ENCODE data around the gene ELOB.

ELOB gene

DNA sequence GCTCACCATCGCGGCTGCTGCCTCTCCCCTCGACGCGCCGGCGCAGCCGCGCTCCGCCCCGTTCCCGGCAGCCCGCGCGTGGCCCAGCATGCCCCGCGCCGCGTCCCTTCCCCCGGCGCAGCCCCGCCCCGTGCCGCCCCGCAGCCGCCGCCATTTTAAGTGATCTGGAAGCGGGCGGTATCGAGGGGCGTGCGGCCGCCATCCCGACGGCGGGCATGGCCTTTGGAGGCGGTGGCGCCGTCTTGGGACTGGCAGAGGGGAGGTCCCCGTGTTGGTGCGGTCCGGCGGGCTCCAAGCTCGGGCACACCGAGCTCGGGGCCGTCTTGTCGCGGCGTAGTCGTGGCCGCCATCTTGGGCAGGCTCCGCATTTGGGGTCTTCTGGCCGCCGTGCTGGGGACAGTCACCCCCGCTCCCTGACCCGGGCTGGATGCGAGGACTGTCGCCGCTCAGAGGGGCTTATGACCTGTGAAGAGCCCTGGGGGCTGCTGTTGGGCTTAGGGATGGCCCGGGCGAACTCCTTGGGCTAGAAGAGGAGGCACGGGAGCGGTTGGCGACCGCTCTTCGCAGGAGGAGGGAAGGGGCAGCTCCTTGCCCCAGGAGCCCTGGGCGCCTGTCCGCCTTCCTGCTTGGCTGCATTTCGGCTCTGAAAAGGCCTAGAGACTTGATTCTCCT, at the start of gene ELOB:
TSS of gene ELOB (minus strand) at position 50 of the 672 bp plus-strand sequence. CDS start at position 9, 41 bp downstream.
- DNase-seq (ENCODE audit: low read depth in 2 of 2) = peak; percentile 47 to 59

DNA sequence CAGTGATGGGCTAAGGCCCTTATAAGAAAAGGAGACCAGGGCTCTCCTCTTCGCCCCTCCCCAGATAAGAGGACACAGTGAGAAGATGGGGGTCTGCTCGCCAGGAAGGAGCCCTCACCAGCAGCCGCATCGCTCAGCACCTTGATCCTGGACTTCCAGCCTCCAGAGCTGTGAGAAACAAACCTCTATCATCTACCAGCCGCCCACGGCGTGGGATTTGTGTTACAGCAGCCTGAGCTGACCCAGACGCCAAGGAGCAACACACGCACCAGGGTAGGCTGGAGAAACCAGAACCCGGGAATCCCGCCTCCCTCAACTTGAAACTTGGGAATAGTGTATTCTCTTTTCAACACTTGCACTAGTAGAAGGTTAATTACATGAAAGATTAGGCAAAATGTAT, 48.8 kb upstream of the ELOB start:
- no peak for DNase-seq (ENCODE audit: low read depth in 2 of 2)

DNA sequence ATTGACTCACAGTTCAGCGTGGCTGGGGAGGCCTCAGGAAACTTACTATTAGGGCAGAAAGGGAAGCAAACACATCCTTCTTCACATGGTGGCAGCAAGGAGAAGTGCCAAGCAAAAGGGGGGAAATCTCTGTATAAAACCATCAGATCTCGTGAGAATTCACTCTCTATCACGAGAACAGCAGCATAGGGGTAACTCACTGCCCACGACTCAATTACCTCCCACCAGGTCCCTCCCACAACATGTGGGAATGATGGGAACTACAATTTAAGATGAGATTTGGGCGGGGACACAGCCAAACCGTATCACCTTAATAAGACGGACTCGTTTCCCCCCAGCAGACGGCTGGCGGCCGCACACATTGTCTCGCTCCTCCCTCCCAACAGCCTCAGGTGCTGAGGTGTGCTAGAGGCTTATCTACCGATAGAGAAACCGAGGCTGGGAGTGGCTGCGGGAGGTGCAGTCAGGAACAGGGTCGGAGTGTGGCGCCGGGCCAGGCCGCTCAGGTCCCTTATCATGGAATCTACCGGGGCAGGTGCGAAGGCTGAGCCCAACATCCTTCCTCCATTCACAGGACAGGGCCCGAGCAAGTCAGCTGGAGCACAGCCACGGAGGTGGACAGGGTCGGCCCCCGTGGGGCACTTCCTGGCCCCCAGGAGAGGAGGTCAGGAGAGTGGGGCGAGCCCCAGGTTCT, 48.1 kb upstream of the ELOB start:
- no peak for DNase-seq (ENCODE audit: low read depth in 2 of 2)

DNA sequence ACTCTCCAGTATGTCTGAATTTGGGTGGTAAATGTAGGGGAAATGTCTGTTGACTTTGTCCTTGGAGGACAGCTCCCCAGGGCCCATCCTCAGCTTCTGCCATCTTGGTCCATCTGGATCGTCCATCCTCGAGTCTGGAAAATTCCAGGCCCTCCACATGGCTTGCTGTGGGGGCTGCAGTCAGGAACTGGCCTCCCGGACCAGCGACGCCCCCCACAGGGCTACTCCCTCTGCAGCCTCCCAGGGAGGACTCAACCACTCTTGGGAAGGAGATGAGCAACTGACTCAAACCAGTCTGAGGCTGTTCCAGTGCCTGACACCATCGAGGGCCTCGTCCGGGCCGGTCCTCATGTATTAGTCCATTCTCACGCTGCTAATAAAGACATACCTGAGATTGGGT, 47.5 kb upstream of the ELOB start:
- DNase-seq (ENCODE audit: low read depth in 2 of 2) = no peak

DNA sequence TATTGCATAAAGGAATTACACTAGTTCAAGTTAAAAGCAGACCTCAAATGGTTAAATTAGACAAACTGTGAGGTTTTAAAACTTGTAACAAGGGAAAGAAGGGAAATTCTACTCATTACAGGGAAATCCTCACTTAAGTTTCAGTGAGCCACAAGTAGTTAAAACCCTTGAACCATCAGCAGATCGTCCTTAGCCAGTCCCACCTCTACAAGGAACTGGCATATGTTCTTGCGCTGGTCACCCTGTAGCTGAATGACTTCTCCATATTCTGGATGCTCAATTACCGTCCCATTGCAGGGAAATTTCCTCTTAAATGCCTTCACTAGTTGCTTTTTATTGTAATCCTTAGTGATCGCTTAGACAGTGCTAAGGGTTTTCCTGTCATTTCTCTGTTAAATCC, 45.4 kb upstream of the ELOB start:
- no peak for DNase-seq (ENCODE audit: low read depth in 2 of 2)

DNA sequence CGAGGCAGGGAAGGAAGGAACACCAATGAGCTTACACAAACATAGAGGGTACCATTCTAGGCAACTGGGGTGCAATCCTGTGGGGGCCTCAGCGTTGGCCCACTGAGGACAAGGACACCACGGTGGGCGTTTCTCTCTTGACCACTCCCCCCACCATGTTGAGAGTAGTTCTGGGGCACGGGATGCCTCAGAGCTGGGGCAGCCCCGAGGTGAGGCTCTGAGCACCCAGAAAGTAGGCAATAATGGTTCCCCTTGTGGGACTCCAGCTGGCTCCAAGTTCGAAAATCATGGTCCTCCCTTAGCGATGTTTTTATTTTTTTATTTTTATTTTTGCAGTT, 45.0 kb upstream of the ELOB start:
- DNase-seq (ENCODE audit: low read depth in 2 of 2) = no peak

DNA sequence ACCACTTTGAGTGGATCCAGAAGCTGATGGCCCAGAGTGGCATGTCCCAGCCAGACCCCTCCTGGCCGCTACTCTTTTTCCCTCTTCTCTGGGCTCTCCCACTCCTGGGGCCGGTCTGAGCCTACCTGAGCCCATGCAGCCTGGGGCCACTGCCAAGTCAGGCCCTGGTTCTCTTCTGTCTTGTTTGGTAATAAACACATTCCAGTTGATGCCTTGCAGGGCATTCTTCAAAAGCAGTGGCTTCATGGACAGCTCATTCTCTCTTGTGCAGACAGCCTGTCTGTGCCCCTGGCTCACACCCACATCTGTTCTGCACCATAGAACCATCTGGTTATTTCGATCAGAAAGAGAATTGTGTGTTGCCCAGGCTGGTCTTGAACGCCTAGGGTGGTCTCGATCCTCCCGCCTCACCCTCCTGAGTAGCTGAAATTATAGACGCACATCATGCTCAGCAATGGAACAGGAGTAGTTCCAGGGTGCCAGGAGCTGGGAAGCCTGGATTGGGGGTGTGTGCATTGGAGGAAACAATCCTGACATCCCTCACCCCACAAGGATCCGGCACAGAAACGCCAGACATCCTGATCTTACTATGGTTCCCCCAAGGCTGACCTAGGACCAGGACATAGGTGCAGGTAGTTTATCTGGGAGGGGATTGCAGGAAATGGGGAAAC, 44.5 kb upstream of the ELOB start:
- DNase-seq (ENCODE audit: low read depth in 2 of 2) = no peak

DNA sequence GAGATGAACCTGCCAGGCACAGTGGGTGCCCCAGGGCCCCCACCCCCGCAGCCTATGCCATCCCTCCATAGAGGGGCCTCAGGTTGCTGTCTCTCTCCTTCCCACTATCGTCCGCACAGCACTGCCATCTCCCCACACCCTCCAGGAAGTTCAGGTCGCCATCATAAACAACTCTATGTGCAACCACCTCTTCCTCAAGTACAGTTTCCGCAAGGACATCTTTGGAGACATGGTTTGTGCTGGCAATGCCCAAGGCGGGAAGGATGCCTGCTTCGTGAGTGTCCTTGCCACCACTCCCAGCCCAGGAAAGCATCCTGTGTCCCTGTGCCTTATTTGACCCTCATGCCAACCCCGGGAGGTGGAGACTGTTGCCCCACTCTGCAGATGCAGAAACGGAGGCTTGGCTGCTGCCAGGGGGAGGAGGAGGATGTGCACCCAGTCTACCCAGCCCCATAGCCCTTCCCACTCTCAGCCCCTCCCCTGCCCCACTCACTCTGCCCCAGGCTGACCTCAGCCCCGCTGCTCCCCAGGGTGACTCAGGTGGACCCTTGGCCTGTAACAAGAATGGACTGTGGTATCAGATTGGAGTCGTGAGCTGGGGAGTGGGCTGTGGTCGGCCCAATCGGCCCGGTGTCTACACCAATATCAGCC, 43.9 kb upstream of the ELOB start:
- DNase-seq (ENCODE audit: low read depth in 2 of 2) = no peak

DNA sequence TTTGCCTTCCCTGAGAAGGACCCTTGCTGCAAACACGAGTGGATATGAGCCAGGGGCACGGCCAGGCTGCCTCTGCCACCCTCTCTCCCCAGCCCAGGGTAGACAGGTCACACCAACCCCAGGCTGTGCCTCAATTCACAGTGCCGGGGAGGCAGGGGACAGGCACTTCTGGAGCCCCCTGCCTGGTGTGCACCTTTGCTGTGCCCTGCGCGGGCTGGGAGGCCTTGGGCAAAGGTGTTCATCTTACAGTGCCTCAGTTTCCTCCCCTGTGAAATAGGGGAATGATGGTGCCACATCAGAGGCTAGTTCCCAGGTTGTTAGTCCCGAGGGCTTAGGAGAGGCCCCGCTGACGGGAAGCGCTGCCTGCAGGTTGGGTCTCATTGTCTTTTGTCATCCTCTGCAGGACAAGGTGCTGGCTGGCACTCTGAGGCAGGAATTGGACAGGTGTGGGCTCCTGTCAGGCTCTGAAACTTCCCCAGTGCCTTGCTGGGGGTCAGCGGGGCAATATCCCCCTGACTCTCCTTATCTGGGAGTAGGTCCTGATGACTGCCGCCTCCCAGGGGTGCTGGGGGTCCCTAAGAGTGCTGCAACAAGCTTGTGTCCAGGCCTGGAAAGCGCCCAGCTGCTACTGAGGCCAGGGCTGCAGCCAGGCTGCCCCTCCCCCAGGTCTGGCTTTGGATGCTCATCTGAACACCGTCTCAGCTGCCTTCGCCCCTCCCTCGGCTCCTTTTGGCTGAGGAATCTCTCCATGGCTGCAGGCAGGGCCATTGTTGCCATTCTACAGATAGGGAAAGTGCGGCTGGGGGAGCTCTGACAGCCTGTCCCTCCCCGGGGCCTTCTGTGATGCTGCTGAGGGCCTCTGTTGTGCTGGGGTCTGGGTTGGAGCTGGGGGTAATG, 43.1 kb upstream of the ELOB start:
- DNase-seq (ENCODE audit: low read depth in 2 of 2) = no peak

DNA sequence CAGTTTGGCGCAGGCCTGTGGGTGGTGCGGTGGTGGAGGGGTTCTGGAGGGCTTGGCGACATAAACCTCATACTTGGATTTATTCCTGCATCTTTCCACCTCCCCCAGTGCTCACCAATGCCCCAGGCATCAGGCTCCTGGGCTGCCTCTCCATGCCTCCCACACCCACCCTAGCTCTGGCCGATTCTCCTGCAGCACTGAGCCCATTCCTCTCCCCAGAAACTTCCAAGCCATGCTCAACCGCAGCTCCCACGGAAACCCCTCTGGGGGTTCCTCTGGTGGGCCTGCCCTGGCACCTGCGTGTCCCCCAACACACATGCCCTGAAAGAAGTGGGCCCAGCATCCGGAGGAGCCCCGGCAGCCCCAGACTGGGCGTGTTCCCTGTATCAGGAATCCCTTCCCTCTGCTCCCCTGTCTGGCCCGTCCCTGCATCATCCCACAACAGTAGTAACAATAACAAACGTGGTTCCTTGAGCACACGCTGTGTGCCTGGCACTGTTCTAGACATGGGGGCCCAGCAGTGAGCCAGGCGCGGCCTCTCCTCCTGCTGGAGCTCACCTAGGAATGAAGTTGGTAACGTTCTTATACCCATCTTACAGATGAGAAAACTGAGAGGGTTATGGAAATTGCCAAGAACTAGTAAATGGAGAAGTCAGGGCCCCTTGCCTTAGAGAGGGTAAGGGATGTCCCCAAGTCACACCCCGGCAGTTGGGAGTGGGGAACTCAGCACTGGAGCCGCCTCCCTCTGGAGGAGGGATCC, 42.3 kb upstream of the ELOB start:
- DNase-seq (ENCODE audit: low read depth in 2 of 2) = no peak

DNA sequence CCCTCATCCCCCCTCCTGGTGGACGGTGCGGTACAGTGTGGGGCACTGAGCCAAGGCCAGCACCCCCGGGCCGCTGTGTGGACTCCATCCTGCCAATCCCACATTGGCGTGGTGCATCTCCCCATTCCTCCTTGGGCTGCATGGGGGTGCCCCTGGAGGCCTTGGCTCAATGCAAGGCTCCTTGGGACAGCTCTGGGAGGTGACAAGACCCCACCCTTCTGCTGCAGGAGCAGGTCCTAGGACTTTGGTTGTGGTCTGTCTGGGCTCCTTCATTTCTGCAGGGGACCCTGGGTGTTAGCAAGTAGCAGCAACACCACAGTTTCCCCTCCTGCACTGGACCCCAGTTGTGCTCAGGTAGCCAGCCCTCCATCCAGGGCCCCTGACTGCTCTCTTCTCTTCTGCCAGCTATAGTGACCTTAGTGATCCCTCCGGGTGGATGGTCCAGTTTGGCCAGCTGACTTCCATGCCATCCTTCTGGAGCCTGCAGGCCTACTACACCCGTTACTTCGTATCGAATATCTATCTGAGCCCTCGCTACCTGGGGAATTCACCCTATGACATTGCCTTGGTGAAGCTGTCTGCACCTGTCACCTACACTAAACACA, 41.3 kb upstream of the ELOB start:
- no peak for DNase-seq (ENCODE audit: low read depth in 2 of 2)

DNA sequence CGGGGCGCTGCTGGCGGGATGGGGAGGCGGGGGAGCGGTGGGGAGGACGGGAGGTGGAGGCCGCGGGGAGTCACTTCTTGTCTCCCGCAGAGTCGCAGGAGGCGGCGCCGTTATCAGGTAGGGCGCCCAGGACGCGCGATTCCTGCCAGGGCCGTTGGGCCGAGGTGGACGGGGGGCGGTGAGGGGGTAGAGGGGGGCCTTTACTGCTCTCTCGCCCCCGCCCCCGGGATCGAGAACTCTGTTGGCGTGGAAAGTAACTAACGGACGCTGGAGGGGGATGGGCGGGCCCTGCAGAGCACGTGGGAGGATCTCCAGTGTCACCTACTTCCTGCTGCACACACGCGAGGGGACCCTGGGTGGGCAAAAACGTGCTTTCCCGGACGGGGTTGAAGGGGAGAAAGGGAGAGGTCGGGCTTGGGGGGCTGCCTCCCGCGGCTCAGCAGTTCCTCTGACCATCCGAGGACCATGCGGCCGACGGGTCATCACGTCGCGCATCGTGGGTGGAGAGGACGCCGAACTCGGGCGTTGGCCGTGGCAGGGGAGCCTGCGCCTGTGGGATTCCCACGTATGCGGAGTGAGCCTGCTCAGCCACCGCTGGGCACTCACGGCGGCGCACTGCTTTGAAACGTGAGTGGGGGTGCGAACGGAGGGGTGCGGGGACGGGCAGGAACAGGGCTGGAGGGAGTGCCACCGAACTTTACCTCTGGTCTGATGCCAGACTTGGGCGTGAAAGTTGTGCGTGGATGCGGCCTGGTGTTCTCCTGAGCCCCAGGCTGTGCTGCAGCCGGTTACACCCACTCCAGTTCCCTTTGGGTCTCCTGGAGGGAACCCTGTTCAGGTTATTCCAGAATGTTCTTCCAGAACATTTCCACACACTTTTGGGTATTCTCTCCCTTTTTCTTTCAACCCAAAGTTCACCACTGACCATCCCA, 40.5 kb upstream of the ELOB start:
- DNase-seq (ENCODE audit: low read depth in 2 of 2) = no peak

DNA sequence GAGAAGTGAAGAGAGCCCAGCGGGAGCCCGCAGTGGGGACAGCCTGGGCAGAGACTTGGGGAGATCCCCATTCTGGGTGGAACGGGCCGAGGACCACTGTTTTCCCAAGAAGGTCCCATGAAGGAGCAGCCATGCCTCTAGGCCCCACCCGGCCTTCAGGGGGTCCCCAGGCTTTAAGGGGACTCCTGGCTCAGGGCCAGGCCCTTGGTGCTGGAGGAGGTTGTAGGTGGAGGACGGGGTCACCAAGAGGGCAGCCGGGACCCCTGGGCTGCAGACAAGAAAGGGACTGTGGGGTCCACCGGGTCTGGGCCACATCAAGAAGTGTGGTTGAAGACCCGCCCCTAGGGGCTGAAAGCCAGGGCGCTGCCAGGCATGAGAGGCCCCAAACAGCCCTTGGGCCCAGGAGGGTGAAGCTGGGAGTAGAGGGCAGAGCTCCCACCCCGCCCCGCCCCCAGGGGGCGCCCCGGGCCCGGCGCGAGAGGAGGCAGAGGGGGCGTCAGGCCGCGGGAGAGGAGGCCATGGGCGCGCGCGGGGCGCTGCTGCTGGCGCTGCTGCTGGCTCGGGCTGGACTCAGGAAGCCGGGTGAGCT, 39.8 kb upstream of the ELOB start, which contains the start of gene PRSS21:
TSS of gene PRSS21 (plus strand) at position 487 of the 589 bp plus-strand sequence. CDS start at position 519, 32 bp downstream.
- DNase-seq (ENCODE audit: low read depth in 2 of 2) = no peak

DNA sequence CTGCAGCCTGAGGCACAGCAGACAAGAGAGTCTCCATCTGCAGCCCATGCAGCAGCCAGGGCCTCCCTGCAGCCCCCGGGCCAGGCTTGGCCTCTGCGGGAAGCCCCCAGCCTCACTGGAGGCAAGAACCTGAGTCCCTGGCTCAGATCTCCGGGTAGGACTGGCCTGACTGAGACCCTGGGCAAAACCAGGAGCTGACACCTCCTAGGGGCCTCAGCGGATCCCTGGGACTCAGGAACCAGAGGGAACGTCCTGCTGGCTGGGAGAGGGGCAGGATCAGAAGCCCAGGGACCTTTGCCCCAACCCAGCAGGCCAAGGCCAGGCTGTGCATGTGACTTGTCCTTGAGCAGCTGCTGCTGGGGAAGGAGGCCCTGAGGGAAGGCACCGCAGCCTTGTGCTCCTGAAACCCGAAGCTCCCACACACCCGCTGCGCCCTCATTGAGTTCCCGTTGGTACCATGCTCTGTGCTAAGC, 38.3 kb upstream of the ELOB start:
- no peak for DNase-seq (ENCODE audit: low read depth in 2 of 2)

DNA sequence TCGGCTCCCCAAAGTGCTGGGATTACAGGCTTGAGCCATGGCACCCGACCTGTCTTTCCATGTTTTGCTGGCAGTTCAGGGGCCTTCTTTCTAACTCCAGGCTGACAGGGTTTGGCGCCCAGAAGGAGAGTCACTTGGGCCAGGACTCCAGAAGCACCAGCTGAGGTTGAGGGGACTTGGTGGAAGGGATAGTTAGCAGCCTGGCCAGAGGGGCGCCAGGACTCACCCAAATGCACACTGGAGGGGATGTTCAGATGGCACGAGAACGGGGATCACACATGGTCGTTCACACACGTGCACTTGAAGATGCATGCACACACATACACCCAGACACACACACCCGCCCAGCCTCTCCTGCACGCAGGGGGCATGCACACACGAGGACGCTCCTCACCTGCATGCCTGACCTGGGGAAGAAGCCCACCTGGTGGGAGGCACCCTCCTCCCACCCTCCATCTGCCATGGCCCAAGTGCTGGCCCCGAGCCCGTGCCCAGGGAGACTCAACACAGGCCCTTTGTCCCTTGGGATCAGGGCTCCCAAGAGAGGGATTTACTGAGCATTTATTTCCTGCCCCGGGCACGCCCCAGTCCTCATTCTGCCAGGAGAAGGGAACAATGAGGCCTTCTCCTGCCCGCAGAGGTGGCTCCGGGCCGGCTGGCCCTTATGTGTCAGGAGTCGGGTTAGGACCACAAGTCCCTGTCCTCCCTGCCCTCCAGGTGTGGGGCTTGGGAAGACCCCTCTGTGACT, 37.6 kb upstream of the ELOB start:
- no peak for DNase-seq (ENCODE audit: low read depth in 2 of 2)

DNA sequence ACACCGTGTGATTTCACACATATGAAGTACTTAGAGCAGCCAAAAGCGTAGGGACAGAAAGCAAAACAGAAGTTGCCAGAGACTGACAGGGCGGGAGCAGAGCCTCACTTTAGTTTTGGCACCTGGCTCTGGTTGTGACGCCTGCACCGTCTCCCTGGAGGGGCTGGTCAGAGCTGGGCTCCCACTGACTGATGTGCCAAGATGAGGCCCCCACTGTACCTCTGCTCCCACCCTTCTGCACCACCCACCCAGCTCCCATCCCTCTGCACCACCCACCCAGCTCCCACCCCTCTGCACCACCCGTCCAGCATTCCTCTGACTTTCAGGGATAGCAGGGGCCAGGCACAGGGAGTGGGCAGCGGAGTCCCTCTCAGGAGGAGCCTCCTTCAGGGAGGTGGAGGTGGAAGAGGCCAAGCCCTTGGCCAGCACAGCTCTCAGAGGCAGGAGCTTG, 36.7 kb upstream of the ELOB start:
- no peak for DNase-seq (ENCODE audit: low read depth in 2 of 2)

DNA sequence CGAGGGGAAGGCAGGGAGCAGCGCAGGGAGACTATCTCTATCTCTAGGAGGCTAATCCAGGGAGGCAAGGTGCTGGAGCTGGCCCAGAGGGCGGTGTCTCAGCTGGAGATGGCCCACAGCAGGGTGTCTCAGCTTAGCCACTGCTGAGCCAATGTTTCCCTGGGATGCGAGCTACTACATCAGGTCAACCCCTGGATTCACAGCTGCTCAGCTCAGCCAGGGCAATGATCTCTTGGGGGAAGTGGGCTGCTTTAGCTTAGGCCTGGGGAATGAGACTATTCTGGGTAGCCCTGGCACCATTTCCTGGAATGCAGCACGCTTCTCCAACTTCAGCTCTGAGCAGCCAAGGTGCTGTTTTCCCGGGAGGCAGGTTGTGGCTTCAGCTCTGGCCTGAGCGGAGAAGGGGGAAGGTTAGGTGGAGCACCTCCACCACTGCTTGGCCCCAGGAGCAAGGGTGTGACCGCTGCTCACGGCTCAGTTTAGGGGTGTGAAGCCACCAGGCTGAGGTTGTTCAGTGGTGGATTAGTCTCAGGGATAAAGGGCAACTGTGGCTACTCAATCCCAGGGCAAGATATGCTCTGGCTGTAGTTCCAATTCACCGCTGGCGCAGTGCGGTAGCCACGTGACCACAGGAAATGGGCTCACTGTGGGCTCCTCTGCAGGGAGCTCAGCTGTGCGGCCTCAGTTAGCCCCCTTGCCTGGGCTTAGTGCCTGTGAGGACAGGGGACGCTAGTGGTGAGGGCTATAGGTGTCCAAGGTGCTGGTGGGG, 34.8 kb upstream of the ELOB start:
- DNase-seq (ENCODE audit: low read depth in 2 of 2) = no peak

Measured in fibroblast of skin of left biceps (primary cell).